ENCODE measurements around the gene R3HDM2.

DNA sequence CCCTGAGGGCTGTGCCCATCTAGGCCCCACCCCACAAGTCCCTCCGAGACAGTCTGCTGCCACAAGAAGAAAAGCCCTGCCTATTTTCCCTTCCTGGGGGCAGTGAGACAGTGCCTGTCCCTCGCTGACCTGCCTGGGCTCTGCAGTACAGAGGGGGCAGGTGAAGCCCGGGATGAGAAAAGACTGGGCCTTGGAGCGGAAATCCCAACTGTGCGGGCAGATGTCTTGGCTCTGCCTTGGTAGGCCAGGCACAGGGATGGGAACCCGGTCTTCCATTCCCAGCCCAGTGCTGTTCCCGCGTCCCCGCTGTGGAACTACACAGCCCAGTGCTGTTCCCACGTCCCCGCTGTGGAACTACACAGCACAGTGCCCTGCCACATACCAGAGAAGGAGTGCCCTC is 227.1 kb downstream of the R3HDM2 start:
- no peak for TF ChIP-seq CTCF (conservative IDR thresholded peaks at IDR 0.05; ENCODE audit: low read length)
- TF ChIP-seq EZH2phosphoT487 (IDR thresholded peaks at IDR 0.05; ENCODE audit: borderline replicate concordance, low read depth, low read length) = no peak
